ENCODE results near the gene ECHDC3.

DNA sequence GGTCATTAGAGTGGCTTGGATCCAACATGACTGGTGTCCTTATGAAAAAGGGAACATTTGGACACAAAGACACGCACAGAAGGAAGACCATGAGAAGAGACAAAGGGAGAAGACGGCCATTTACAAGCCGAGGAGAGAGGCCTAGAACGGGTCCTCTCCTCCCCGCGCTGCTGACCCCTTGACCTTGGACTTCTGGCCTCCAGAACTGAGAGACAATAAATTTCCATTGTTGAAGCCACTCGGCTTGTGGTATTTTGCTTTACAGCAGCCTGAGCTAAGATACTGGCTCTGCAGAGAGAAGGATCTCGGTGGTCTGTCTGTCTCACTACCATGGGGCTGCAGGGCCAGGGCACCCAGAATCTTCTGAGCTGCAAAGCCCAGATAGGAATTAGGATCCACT is 38.1 kb upstream of the ECHDC3 start:
- no peak for TF ChIP-seq POLR2A (IDR thresholded peaks at IDR 0.05; ENCODE audit: borderline replicate concordance, extremely low read depth, insufficient read depth, insufficient read length)
- TF ChIP-seq CTCF (IDR thresholded peaks at IDR 0.05 in 2 of 3, conservative IDR thresholded peaks at IDR 0.05 in 1 of 3; ENCODE audit: borderline replicate concordance in 1 of 3, insufficient read depth in 1 of 3, low read depth in 2 of 3, low read length in 2 of 3): no peak
